GM18868 (cell line): ENCODE measurements around the gene PNRC1.
"Not testable (repeated sequence)": the region's sequence is repeated elsewhere in the genome, so short reads cannot be mapped to it uniquely, and the experiment has no call there.

Experiments
- ATAC-seq: cut with Tn5 transposase; IDR thresholded peaks from one replicate; pipeline ENCODE4 v1.9.1; 2021; ENCODE audit warnings: mild to moderate bottlenecking, moderate library complexity; ENCODE audit not compliant: unreplicated experiment

The PNRC1 gene

DNA sequence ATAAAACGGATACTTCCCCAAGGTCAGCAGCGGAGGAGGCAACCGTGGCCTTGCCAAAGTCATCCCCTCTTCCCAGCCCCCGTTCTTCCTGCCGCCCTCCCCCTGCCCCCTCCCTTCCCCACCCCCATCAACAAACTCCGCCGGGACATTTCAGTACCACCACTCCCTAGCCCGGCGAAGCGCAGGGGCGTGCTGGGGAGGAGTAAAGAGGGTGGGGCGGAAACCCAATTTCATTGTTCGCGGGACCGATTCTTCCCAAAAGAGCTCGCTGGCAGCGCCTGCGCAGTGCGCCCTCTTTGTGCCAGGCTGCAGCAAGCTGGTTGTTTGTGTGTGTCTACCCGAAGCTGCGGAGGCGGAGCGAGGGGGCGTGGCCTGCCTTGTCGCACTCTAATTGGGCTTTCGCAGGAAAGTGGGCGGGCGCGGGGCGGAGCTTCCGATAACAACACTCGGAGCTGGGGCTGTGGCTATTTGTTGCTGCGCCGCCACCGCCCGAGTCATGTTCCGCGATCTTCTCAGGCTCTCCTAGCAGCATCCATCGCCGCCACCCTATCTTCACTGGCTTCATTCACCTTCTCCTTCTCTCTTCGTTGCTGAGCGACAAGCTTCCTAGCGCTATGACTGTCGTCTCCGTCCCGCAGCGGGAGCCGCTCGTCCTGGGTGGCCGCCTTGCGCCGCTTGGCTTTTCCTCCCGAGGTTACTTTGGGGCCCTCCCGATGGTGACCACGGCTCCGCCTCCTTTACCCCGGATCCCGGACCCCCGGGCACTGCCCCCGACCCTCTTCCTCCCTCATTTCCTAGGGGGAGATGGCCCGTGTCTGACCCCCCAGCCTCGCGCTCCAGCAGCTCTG lies at the start of gene PNRC1:
Gene PNRC1, plus strand, starts transcription at position 471 of the 848 bp plus-strand sequence. Its CDS starts 144 bp downstream, at position 615.
- peak; percentile 74 for ATAC-seq

DNA sequence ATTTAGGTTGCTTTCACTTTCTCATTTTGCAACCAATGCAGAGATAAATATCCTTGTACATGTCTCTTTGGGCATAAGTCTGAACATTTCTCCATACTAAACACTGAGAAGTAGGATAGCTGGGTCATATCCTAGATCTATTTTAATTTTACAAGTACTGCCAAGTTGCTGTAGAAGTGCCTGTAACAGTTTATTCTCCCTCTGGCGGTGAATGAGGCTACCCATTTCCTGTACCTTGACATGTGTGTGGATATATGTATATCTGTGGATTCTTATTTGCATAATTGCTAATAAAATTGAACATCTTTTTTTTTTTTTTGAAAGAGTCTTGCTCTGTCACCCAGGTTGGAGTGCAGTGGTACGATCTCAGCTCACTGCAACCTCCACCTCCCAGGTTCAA lies 48.0 kb upstream of the PNRC1 start:
- ATAC-seq: no peak

DNA sequence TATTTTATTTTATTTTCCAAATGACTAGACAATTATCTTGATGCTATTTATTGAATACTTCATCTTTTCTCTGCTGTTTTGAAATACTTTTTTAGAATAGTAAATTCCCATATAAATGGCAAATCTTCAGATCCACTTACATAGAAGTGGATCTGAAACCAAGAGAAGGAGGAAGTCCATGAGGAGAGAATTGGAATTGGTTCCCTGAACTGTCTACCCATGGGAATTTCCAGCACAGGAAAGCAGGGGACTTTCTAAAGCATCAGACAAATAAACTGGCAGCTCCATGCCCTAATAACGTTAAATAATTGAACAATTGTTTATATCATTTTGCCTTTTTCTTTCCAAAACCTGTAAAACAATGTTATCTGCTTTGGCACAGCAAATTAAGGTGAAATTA lies 47.1 kb upstream of the PNRC1 start:
- ATAC-seq: no peak

DNA sequence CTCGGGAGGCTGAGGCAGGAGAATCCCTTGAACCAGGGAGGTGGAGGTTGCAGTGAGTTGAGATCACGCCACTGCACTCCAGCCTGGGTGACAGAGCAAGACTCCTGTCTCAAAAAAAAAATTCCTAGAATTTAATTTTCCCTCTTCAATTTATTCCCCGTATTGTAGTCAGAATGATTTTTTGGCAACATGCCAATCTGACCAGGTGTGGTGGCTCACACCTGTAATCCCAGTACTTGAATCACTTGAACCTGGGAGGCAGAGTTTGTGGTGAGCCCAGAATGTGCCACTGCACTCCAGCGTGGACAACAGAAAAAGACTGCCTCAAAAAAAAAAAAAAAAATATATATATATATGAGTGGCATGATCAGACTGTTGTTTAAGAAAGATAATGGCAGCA lies 46.4 kb upstream of the PNRC1 start:
- not testable (repeated sequence) for ATAC-seq

DNA sequence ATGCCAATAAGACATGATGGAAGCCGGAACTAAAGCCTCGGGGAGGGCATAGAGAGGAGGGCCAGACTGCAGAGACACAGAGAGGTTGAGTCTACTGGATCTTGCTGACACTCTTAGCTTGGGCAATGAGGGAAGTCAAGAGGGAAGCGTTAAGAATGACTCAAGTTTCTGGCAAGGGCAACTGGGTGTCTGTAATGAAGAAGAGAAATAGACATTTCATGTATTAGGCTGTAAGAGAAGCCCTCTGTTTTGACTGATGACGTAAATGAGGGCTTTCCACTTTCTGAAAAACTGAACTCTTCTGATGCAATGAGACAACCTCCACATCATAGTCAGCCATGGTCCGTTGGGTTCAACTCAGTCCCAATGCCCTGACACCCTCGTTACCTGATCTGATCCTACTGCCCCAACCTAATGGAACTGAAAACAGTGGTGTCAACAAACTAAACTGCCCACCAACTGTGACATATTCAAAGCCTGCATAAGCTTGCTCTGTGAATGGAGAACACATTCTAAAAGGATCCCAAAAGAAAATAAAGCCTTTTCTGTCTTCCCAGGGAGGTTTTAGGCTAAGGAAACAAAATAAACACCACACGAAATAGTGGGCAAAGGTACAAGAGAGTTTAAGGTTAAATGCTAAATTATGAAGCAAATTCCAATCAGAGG lies 45.8 kb upstream of the PNRC1 start:
- ATAC-seq: no peak

DNA sequence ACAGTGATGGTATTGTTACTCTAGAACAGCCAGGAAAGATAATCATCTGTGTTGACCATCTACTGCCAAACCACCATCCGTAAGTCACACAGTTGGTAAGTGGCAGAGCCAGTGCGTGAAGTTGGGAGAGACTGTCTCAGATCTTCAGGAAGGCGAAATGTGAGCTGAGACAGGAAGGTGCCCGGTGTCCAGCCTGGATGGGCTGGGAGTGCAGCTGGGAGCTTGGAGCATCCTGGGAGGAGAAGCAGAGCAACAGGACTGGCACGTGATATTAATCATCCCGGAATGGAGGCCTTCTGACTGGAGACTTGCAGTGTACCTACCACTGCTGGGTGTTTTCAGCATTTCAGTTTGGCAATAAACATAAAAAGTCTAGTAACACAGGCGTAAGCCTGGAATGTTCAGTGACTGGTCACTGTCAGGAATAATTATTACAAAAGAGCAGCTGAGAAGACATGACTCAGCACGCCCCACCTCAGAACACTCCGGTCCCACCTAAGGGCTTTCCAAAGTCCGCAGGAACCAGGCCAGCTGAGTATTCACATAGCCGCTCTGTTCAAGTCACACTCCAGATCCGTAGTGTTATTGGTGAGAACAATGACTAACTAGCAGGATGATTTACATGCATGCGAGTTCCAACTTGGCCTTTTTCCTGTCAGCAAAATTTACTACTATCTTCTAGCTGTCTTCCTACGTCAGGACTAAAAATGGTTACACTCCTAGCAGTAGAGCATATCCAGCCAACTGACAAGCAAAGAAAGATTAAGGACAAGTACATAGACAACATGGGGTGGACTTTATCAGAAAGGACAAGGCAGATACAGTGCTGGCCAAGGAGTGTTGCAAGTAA lies 45.1 kb upstream of the PNRC1 start:
- no peak for ATAC-seq

DNA sequence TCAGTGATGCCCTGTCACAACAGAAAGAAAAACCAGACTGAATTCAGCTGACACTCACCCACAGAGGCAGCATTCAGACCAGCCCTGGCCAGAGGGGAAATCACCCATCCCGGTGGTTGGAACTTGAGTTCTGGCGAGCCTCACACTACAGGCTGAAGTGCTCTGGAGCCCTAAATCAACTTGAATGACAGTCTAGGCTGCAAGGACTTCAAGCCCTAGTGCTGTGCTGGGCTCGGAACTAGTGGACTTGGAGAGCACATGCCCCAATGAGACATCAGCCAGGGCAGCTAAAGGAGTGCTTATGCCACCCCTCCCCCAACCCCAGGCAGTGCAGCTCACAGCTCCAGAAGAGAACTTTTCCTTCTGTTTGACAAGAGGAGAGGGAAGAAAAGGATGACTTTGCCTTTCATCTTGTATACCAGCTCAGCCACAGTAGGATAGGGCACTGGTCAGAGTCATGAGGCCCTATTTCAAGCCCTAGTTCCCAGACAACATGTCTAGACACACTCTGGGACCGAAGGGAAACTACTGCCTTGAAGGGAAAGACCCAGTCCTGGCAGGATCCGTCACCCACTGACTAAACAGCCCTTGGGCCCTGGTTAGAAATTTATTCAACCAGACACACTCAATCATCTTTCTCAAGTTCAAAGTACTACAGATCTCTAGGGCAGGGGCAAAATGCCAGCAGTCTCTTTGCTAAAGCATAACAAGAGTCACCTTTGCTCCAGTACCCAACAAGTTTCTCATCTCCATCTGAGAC lies 43.2 kb upstream of the PNRC1 start:
- ATAC-seq: no peak

DNA sequence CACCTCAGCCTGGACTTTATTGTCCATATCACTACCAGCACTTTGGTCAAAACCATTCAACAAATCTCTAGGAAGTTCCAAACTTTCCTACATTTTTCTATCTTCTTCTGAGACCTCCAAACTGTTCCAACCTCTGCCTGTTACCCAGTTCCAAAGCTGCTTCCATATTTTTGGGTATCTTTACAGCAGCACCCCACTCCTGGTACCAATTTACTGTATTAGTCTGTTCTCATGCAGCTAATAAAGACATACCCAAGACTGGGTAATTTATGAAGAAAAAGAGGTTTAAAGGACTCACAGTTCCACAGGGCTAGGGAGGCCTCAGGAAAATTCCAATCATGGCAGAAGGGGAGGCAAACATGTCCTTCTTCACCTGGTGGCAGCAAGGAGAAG lies 42.7 kb upstream of the PNRC1 start:
- not testable (repeated sequence) for ATAC-seq

DNA sequence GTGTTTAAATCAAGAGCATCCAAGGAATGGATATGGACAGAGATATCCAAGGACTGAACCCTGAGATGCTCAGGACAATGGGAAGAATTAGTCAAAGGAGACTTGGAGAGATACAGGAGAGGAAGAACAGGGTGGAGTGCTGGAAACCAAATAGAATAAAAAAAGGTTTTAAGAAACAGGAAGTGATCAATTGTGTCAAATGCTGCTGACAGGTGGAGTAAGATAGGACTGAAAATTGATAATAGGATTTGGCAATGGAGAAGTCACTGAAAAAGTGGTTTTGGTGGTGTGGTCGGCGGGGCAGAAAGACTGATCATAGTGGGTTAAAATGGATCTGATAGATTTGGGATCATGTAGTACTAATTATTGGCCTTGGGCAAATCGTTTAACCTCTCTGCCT lies 37.9 kb upstream of the PNRC1 start:
- no peak for ATAC-seq

DNA sequence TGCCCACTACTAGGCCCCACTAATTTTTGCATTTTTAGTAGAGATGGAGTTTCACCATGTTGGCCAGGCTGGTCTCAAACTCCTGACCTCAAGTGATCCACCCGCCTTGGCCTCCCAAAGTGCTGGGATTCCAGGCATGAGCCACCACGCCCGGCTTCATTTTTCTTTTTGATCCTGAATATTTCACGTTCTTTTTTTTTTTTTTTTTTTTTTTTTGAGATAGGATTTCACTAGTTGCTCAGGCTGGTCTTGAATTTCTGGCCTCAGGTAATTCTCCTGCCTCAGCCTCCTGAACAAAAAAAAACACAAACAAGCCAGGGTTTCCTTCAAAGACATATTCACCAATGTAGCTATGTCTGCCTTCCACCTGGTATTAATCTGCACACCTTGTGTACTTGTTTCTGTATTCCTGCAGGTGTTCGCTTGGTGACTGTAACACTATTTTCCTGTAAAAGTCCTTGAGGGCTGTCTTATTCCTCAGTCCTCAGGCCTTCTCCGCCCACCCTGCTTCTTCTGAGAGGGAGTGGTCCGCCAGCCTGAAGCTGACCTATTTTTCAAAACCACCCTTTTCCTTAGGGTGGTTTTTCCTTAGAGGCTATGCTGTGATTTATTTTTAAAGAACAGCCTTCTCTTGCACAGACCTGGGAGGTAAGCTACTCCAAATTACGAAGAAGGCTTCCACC lies 36.1 kb upstream of the PNRC1 start:
- ATAC-seq: no peak

DNA sequence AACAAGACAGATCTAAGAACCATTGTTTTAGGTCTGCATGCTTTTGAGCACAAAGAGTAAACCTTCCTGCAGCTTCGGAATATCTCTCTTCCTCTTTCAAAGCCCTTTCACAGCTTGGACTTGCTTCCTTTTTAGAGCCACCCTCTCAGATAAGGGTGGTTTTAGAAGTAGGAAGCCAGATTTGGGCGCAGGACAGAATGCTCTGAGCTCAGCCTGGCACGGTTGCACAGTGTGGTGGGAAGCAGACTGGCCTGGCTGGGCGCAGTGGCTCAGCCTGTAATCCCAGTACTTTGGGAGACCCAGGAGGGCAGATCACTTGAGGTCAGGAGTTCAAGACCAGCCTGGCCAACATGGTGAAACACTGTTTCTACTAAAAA lies 35.6 kb upstream of the PNRC1 start:
- ATAC-seq: no peak

DNA sequence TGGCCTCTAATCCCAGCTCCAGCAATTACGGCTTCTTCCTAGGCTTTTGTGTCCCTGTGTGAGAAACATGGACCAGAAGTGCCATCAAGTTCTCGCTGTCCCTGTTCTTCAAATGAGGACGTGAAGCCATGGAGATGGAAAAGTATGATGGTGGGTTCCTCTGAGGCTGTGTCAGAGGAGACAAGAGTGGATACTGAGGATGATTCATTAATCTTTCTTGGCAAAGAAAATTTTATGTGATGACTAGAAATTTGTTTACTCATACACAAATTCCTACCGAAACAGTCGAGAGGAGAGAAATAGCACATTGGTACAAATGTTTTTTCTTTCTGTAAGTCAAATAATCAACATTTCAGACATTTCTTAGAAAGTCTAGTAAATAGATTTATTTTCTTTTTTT lies 35.0 kb upstream of the PNRC1 start:
- no peak for ATAC-seq

DNA sequence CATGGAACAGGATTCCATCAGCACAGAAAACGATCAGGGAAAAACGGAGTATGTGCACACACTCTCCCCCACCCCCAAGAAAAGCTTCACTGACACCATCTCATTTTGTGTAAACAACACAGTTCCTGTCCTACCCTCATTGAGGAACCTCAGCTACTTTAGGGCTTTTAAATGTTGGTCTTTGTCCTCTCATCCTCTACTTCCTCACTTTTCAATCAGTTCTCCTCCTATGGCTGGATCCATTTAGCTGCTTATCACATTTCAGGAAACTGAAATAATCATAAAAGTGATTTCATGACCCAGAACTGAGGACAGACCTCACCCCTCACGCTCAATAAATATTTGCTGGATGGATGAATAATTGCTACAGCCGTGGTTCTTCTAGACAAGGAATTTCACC lies 33.1 kb upstream of the PNRC1 start:
- ATAC-seq: no peak

DNA sequence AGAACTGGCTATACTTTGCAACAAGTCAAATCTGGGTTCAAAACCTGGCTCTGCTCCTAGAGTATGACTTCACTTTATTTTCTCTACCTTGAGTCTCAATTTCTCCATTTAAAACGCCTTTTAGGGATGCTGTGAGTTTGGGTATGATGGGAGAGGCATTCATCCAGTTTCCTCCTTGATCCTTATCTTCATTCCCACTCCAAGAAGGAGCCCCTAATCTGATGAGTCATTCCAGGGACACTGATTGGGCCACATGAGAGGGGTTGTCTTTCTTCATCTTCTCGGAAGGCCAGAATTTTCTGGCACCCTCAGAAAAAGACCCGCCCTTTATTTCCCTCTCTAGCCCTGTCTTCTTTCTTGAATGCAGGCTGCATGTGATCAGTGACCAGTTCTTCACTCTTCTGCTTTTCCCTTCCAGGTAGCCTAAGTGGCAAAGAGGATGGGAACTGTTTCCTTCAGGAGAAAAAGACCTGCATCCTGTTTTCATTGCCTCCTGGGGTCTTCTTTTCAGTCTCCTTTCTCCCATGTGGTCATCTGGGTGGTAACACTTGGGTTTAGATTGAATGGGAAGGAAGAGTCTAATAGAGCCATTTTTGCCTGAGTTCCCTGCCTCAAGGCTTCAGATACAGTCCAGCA lies 32.1 kb upstream of the PNRC1 start:
- ATAC-seq: no peak

DNA sequence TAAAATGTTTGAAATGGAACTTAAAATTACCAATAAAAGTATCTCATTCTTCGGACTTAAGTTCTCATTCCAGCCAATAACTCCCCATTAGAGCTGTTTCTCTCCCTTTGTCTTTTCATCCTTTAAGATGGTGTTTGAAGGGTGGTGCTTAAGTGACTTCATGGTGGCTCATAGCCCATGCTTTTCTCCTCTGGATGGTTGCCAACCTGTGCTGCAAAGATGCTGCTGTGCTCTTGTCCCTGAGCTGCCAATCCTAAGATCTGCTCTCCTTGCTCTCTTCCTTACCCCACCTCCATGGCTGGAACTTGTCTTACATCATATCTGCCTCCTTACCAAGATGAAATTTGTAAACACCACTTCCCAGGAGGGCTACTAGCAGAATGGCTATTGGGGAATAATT lies 31.6 kb upstream of the PNRC1 start:
- ATAC-seq: no peak

DNA sequence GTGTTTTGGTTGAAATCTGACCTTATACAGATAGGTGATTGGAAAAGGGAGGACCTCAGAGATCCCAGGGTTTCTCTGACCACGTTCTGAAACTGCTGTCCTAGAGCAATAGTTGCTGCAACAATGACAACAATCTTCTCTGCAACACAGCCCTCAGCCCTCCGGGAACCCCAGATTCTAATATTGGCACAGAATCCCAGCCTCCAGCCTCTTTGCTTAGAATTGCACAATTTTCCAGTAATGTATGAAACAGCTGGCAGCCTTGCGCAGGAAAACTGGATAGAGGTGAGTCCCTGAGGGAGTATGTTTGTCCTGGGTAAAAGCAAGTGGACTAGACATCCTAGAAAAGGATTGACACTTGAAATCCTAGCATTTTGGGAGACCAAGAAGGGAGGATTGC lies 30.4 kb upstream of the PNRC1 start:
- ATAC-seq: no peak

DNA sequence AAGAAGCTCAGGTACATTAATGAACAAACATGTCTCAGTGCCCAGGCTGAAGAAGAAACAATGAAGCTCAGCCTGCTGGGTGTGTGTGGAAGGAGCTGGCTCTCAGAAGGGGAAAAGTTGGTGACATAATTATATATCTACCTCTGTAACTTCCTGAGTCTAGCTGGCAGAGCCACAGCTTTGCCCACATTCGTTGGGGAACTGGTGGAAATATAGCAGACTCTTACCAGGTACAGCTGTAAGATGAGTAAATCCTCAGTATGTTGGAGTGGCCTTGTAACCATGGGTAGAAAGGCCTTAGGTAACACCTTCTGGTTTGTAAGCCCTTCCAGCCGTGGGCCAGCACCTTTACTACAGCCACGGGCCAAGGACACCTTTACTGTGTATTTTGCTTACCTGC lies 29.9 kb upstream of the PNRC1 start:
- ATAC-seq: no peak

DNA sequence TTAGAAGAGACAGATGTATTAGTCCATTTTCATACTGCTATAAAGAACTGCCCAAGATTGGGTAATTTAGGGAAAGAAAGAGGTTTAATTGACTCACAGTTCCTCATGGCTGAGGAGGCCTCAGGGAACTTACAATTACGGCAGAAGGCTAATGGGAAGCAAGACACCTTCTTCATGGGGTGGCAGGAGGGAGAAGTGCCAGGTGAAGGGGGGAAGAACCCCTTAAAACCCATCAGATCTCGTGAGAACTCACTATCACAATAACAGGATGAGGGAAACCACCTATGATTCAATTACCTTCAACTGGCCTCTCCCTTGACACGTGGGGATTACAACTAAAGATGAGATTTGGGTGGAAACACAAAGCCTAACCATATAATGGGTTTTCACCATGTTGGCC lies 28.9 kb upstream of the PNRC1 start:
- ATAC-seq: no peak

DNA sequence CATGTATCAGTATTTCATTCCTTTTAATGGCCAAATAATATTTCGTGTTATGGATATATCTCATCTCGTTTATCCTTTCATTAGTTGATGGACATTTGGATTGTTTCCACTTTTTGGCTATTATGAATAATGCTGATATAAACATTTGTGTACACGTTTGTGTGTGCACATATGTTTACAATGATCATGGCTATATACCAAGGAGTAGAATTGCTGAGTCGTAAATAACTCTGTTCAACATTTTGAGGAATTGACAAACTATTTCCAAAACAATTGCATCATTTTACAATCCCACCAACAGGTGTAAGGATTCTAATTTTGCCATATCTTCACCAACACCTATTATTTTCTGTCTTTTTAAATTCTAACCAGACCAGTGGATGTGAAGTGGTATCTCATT lies 26.3 kb upstream of the PNRC1 start:
- ATAC-seq: no peak

DNA sequence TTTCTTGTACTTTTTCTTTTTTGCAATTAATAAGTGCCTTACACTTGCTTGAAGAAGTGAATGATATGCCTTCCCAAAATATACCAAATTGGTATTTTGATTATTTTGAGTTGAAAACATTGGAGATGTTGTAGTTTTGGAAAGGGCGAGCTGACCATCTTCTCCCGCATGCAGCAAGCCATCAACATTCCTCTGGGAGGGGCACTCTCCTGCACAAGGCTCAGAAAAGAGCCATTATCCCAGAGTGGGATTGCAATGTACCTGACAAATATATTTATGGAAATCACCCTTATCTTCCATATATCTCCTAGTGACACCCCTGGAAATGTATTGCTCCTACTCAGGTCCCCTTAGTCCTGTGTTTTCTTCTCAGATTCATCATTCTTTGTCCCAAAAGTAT lies 22.8 kb upstream of the PNRC1 start:
- ATAC-seq: no peak
